ENCODE data around the gene RALGAPB.
"Not testable (repeated sequence)": the region's sequence is repeated elsewhere in the genome, so short reads cannot be mapped to it uniquely, and the experiment has no call there.

Gene RALGAPB

GRCh38 chr20:38499366-38499765, 26.7 kb downstream of the RALGAPB start:
- DNase-seq: no peak

GRCh38 chr20:38501858-38502436, 29.3 kb downstream of the RALGAPB start:
- no peak for DNase-seq

- no peak for DNase-seq
These were observed 31.9 kb downstream of the RALGAPB start for GRCh38 chr20:38504368-38505090.

DNA sequence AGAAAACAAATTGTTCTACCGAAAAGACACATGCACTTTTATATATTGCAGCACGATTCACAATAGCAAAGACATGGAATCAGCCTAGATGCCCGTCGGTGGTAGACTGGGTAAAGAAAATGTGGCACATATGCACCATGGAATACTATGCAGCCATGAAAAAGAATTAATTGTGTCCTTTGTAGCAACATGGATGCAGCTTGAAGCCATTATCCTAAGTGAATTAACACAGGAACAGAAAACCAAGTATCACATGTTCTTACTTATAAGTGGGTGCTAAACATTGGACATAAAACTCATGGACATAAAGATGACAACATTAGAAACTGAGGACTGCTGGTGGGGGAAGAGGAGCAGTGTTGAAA, 32.4 kb downstream of the RALGAPB start:
- DNase-seq: no peak

- DNase-seq: not testable (repeated sequence)
These were observed 39.1 kb downstream of the RALGAPB start for GRCh38 chr20:38511726-38512125.

GRCh38 chr20:38514185-38514584, 41.5 kb downstream of the RALGAPB start:
- DNase-seq: no peak

- no peak for DNase-seq
These were observed 42.3 kb downstream of the RALGAPB start for GRCh38 chr20:38514947-38515346.

GRCh38 chr20:38515631-38516030, 43.0 kb downstream of the RALGAPB start:
- no peak for DNase-seq

DNA sequence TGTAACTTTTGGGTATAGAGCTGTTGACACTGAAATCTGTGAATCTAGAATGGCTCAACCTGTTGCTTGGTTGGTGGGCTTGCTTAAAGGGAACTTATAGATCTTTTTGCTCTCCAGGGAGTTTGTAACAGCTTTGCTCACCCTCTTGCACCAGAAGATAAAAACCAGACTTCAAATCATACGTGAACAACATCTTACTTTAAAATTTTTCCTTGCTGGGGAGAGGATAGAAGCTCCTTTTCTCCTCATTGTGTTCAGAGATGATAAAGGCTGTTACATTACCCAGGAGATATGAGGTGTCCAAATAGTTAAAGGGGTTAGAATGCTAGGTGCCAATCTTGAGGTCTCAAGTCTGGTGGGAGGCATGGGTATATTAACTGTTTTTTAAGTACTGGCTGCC, 46.8 kb downstream of the RALGAPB start:
- DNase-seq: no peak

DNA sequence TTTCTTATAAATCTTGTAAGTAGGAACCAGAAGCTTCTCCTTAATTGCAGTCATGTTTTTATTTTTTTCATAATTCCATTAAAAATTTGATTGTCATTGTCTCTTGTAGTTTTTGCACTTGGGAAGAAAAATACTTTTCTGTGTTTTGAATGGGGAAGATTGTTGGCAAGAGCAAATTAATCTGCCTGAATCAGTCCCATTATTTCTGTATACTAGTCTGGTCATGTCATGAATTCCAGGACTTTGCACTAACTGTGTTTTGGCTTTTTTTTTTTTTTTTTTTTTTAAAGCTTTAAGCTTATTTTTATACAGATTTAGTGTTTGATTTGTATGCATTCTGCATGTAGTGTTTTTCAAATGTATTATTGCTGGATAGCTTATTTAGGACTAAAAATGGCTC, 47.6 kb downstream of the RALGAPB start:
- no peak for DNase-seq

DNA sequence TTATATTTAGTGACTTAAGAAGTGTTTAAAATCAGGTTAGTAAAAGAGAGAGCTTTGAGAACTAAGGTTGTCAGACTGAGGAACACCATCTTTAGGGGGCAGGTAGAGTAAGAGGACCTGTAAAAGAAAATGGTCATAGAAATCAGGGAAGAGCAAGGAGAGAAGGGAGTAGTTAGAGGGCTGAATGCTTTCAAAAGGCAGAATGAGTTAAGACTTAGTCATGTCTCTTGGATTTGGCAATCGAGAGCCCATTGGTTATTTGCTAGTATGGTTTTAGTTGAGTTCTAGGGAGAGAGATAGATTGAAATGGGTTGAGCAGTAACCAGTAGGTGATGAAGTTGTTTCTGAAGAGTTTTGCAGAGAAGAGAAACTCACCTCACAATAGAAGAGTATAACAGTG, 51.1 kb downstream of the RALGAPB start:
- no peak for DNase-seq

DNA sequence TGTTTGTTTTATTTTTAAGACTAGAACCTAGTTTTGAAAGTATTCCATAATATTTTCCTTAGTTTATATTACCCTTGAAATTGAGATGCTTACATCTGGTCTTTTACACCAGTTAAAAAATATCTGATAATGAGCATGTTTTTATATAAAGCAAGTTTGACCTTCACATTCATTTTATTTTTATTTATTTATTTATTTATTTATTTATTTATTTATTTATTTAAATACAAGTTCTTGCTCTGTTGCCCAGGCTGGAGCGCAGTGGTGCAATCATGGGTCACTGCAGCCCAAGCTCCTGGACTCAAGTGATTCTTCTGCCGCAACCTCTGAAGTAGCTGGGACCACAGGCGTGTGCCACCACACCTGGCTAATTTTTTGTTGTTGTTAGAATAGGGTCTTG, 55.5 kb downstream of the RALGAPB start:
- DNase-seq: no peak

DNA sequence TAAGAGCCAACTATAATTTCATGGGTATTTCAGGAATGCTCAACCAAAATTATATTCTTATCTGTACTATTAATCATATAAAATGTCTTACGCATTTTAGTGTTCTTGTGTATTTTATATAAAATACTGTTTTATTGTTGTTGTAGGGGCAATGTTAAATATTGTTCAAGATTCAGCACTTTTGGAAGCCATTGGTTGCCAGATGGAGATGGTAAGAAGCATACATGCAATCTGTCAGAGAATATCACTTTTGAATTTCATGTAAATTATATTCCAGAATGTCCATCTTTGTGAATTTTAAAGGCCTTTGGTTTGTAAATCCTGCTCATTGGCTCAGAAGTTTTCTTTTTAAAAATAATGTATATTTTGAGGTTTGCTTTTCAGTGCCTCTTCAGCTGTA, 58.4 kb downstream of the RALGAPB start:
- no peak for DNase-seq

GRCh38 chr20:38534756-38535155, 62.1 kb downstream of the RALGAPB start:
- no peak for DNase-seq

GRCh38 chr20:38536310-38536709, 63.7 kb downstream of the RALGAPB start:
- DNase-seq: no peak

- DNase-seq: no peak
These were observed 64.5 kb downstream of the RALGAPB start for GRCh38 chr20:38537176-38537575.

- DNase-seq: no peak
These were observed 66.1 kb downstream of the RALGAPB start for GRCh38 chr20:38538789-38539188.

DNA sequence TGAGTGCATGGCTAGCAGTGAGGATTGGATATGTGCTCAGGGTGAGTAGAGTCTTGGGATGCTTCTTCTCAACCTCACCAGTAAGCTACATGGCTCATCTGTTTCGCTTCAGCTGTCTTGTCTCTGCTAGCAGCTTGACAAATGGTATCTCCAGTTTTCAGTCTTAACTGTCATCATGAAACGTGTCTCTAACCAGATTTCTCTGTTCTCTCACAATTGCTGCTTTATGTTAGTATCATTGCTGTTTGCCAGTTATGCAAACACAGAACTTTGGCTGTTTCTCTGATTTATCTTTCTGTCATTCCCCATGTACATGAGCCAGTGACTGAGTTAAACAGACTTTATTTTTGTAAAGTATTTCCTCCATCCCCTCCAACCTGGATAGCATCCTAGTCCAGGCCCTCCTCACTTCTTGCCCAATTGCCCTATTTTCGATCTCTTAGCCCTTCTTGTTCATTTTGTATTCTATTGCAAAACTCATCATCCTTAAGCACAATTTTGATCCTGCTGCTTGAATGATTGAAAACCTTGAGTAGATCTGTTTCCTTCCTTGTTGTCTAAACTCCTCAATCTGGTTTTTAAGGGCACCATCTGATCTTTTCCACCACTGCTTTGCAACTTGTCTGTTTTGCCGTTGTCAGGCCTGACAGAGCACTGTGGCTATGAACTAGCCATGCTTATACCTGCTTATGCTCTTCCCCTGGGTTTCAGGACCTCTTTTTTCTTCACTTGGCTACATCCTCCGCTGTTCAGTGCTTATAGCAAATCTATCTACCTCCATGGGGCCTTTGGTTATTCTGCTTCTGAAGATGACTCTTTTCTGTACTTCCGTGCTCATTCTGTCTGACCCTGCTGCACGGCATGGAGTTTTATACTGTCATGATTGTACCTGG, 70.6 kb downstream of the RALGAPB start:
- no peak for DNase-seq

- no peak for DNase-seq
These were observed 73.1 kb downstream of the RALGAPB start for GRCh38 chr20:38545771-38546170.

DNA sequence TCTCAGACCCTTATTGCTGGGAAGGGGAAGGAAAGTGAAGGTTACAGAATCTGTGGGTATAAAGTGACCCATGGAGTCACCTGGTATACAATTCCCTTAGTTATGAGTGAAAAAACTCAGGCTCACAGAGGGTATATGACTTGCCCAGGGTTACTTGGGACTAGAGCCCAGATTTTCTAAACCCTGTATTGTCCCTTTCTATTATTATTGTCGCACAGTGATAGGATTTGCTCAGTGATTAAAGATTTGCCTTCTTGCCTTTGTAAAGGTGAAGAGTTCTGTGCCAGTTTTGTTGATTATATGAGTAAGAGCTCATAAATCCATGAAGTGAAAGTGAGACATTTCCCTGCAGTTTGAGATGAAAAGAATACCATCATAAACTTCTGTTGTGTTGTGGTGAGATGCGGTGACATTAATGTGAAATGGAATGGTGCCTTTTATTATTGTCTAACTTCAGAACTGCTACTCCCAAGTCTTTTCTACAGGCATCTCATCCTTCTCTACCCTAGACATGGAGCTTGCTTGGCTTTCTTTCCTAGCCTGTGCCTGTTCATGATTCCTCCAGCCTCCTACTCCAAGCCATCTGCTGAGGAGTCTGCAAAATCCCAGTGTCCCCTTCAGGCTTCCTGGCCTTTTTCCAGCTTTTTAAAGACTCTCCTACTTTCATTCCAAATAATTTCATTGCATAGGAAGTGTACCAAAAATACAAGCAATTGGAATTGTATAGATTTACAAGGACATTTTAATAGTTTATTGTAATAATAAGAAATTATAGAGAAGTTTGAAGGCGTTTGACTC, 74.8 kb downstream of the RALGAPB start:
- no peak for DNase-seq

- DNase-seq: no peak
These were observed 75.9 kb downstream of the RALGAPB start for GRCh38 chr20:38548356-38549083.

- DNase-seq: no peak
These were observed 77.6 kb downstream of the RALGAPB start for GRCh38 chr20:38550274-38550673.

Data from femur (tissue), 1 donor.